ENCODE data around the gene S1PR4.

- TF ChIP-seq CTCF (IDR thresholded peaks at IDR 0.05), result no peak
- no peak for TF ChIP-seq POLR2A (IDR thresholded peaks at IDR 0.05)
- TF ChIP-seq EP300 (IDR thresholded peaks at IDR 0.05), result no peak
Measured at GRCh38 chr19:3220576-3220975, 42.0 kb downstream of the S1PR4 start.

Measured in tibial nerve (tissue), 4 donors.